Stimulated activated CD4-positive, alpha-beta T cell treated with anti-CD3 and anti-CD28 coated beads, Interleukin-4, amount 100 ng/mL, for 24 hours (primary cell): ENCODE measurements around the gene PPIL4.
"Not testable (repeated sequence)": the region's sequence is repeated elsewhere in the genome, so short reads cannot be mapped to it uniquely, and the experiment has no call there.

Source experiments
- DNase-seq: peaks from one replicate; pipeline ENCODE4 v3.0.0-alpha.2; 2020

The PPIL4 gene

DNA sequence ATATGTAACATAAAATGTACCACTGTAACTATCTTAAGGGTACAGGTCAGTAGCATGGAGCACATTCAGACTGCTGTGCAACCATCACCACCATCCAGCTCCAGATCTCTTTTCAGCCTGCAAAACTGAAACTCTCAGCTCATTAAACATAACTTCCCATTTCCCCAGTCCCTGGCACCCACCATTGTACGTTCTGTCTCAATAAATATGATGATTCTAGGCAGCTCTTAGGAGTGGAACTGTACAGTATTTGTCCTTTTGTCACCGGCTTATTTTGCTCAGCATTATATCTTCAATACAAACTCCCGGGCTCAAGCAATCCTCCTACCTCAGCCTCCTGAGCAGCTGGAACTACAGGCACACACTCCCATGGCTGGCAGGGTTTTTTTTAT, 62.5 kb downstream of the PPIL4 start:
- DNase-seq = no peak

DNA sequence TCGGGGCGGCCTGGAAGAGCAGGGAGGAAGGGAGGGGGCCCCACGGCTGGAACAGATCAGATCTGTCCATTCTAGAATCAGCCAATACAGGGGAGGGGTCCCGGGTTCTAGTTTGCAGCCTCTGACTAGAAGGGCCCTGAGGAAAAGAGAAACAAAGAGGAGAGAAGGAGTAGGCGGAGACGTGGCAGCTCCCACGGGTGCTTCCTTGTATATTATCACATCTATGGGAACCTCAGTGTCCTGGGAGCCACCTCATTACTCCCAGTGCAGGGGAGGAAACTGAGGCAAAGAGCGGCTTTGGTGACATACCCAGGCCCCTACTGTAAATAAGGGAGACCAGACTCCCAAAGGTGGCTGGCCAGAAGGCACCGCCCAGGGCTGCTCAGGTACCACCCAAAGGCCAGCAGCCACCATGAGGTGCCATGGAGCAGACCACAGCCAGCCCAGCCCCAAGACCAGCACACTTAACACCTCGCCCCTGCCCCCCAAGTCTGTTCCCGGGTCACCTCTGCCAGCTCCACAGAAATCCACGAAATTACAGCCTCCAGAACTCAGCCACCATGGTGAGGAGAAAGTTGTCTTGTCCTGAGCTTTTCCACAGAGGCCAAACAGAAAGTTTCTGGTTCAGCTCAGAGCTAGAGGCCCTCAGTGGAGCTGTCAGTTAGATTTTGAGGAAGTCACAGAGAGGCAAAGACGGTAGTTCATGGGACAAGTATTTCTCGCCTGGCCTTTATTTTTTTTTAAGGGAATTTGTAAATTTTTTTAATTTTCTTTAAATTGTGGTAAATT, 63.1 kb downstream of the PPIL4 start:
- no peak for DNase-seq

- peak; percentile 55 for DNase-seq
Measured at GRCh38 chr6:149480502-149481280, 65.2 kb downstream of the PPIL4 start.

DNA sequence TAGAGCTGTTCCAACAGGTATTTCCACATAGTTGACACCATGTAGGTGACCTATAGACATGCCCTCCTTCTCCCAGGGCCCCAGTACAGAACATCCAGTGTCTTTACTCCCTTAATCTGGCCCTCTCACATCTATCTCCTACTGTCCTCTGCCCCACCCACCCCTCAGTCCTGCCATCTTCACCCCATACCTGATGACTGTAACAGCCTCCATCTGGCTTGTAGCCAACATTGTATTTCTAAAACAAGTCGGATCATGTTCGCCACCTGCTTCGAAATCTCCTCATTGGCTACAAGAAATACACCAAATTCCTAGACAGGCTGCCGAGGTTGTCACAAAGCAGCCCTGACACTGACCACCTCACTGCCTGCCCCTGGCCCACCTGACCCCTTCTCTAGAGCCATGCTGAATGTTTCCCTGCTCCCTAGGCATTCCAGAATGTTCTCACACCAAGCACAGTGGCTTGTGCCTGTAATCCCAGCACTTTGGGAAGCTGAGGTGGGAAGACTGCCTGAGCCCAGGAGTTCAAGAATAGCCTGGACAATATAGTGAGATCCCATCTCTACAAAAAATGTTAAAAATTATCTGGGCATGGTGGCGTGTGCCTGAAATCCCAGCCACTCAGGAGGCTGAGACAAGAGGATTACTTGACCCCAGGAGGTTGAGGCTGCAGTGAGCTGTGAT, 67.1 kb downstream of the PPIL4 start:
- no peak for DNase-seq

- no peak for DNase-seq
Measured at GRCh38 chr6:149477544-149477943, 68.3 kb downstream of the PPIL4 start.

DNA sequence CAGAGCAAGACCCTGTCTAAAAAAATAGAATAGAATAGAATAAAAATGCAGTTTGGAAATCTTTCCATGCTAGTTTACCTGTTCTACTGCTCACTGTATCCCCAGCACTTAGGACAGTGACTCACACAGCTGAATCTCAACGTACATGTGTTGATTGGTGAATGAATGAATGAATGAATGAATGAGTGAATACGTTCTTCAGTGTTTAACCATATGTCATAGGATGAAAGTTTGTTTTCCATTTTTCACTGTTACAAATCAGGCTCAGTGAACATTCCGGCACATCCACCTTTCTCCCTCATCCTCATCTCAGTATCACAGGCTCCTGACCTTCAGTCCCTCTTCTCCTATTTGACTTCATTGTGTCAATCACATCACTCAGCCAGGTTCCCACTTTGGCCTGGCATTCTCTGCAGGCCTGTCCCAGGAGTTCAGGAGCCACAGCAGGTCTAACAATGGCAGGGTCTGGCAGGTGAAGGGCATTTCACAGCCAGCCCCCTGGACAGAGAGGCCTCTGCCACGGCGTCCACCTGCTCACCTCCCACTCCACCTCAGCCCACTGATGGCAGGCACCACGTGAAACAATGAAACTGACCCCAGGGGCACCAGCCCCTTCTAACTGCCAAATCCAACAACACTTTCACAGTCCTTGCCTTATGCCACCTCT, 68.9 kb downstream of the PPIL4 start:
- no peak for DNase-seq

DNA sequence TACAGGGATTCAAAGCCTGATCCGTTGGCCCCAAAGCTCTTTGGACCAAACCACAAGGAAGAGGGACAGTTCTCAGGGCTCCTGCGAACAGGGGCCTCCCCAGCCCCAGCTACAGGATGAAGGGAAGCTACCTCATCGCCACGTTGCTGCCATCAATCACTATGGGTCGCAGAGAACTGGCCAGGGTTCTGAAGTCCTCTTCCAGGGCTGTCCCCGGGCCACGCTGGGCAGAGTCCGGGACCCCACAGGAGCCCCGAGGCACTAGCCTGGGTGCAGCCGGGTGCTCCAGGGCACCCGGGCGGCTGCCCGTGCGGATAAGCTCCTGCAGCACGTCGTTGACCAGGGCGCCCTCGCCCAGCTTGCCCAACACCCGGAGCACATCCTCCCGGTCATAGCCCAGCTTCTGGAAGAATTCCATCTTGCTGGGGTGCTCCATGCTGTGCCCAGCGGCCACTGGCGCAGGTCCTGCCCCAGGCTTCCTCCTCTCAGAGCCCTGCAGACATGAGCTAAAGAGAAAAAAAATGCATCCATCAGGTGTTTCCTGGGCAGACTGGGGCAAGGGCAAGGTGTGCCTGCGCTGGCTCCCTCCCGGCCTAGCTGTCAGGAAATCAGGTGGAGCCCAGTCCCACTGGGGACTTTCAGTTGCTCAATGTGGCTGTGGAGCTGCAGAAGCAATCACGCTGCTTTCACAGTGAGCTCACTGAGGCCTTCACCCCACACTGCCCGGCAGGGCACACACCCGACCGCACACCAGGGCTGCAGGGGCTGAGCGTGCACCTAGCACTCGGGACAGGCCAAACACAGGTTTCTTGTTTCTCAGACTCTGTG, 71.5 kb downstream of the PPIL4 start:
- no peak for DNase-seq

GRCh38 chr6:149473080-149474052, 72.5 kb downstream of the PPIL4 start:
- DNase-seq = no peak

- DNase-seq = no peak
Measured at GRCh38 chr6:149472241-149472640, 73.6 kb downstream of the PPIL4 start.

- no peak for DNase-seq
Measured at GRCh38 chr6:149471801-149472200, 74.0 kb downstream of the PPIL4 start.

GRCh38 chr6:149470948-149471347, 74.9 kb downstream of the PPIL4 start:
- DNase-seq = no peak

GRCh38 chr6:149468179-149468578, 77.7 kb downstream of the PPIL4 start:
- DNase-seq = no peak

DNA sequence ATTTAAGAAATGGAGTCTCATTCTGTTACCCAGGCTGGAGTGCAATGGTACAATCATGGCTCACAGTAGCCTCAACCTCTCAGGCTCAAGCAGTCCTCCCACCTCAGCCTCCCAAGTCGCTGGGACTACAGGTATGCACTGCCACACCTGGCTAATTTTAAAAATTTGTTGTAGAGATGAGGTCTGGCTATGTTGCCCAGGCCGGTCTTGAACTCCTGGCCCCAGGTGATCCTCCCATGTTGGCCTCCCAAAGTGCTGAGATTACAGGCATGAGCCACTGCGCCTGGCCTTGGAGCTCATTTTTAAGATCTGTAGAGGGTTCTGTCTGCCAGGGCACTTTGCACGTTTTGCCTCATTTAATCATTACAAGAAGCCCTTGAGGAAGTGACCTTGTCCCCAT, 78.6 kb downstream of the PPIL4 start:
- DNase-seq = no peak

DNA sequence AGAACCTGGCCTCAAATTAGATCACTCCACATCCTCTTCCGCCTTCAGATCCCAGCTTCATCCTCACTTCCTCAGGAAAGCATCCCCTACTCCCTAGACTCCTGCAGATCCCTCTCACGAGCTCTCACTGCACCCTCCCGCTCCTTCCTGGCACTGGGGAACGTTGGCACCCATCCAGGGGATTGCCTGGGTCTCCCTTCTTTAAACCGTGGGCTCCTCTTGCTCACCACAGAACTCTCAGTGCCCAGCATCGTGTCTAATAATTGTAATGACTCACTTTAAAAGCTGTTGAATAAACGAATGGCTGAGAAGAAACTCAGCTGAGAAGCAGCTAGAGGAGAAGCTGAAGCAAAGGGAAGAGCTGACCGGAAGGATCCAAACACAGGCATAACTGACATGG, 81.4 kb downstream of the PPIL4 start:
- DNase-seq = peak; percentile 11

DNA sequence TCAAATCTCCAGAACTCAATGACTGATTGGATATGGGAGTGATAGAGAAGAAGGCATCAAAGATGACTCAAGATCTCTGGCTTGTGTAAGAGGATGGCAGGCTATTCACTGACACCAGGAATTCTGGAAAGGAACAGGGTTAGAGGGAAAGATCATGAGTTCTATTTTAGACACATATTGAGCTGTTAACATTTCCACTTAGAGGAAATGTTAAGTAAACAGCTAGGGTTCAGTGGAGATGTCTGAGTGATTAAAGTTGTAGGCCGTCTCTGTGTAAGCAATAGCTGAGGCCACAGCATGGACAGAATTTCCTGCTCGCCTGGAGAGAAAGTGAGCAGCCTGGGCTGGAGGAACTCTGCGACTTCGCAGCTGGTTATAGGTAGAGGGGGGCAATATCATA, 82.1 kb downstream of the PPIL4 start:
- DNase-seq = no peak

GRCh38 chr6:149462712-149463111, 83.1 kb downstream of the PPIL4 start:
- not testable (repeated sequence) for DNase-seq

- DNase-seq = no peak
Measured at GRCh38 chr6:149461670-149462069, 84.2 kb downstream of the PPIL4 start.

GRCh38 chr6:149460249-149460648, 85.6 kb downstream of the PPIL4 start:
- not testable (repeated sequence) for DNase-seq

- no peak for DNase-seq
Measured at GRCh38 chr6:149459761-149460160, 86.1 kb downstream of the PPIL4 start.

- peak; percentile 13 for DNase-seq
Measured at GRCh38 chr6:149458806-149459205, 87.0 kb downstream of the PPIL4 start.

- no peak for DNase-seq
Measured at GRCh38 chr6:149458196-149458595, 87.6 kb downstream of the PPIL4 start.
